Measurements from ENCODE around the gene NKAIN4. TPM values are rescaled to one million over a fixed set of nuclear protein-coding genes. Genes with fewer than 3 reads are reported as not detected.

NKAIN4 gene
- total RNA-seq = not detected

GRCh38 chr20:63254232-63254605 lies at the start of gene NKAIN4:
Gene NKAIN4 (minus strand): TSS chr20:63254463. CDS start chr20:63254450, 13 bp downstream.
- Histone ChIP-seq H3K27ac (no peak within 1 kb of the TSS), H3K4me3 (peak within 1 kb of the TSS; percentile 39), H3K27me3 (replicated peaks; ENCODE audit: insufficient read depth) (no peaks in the 10 kb centered on the region), H3K36me3 (no peaks in the 10 kb centered on the region), H3K9me3 (no peaks in the 10 kb centered on the region), H3K4me1 (ENCODE audit: control insufficient read depth in 1 of 2, low read depth in 2 of 2) (peaks cover 0 to 10% of the 10 kb centered on the region in 2 donors)
- no peak for TF ChIP-seq CTCF (IDR thresholded peaks at IDR 0.05)
- ATAC-seq (ENCODE audit: insufficient number of reproducible peaks, low FRiP score, low read depth) (no peak), DNase-seq (ENCODE audit: low spot score) (no peak)

GRCh38 chr20:63303095-63303666 lies 48.9 kb upstream of the NKAIN4 start:
- TF ChIP-seq CTCF (IDR thresholded peaks at IDR 0.05) = no peak
- H3K9me3 ChIP-seq = no peaks in the 10 kb centered on the region

DNA sequence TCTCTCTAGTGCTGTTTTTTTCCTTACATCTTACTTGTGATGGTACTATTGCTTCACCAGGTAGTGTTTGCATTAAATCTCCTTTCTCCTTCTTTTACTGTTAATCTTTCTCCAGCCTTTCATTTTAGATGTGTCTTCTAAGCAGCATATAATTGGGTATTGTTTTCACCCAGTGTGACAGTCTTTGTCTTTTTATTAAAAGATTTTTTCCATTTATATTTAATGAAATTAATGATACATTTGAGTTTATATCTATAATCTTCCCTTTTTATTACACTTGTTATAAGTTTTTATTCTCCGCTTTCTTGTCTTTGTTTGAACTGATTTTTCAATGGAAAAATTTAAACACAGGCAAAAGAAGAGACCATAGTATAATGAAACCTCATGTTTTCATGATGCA lies 47.4 kb upstream of the NKAIN4 start:
- Histone ChIP-seq H3K4me1 (ENCODE audit: control insufficient read depth in 1 of 2, low read depth in 2 of 2) (no peaks in the 10 kb centered on the region), H3K4me3 (no peak overlapping the region), H3K36me3 (no peaks in the 10 kb centered on the region), H3K27me3 (replicated peaks; ENCODE audit: insufficient read depth) (no peaks in the 10 kb centered on the region), H3K27ac (no peak overlapping the region), H3K9me3 (no peaks in the 10 kb centered on the region)
- TF ChIP-seq CTCF (IDR thresholded peaks at IDR 0.05) = no peak
- DNase-seq (ENCODE audit: low spot score) (no peak), ATAC-seq (ENCODE audit: insufficient number of reproducible peaks, low FRiP score, low read depth) (no peak)

More at GRCh38 chr20:63303095-63303666, 48.9 kb upstream of the NKAIN4 start:
- no peak overlapping the region for H3K27ac ChIP-seq
- no peak overlapping the region for H3K4me3 ChIP-seq
- H3K36me3 ChIP-seq = no peaks in the 10 kb centered on the region
- DNase-seq (ENCODE audit: low spot score) = no peak
- H3K4me1 ChIP-seq (ENCODE audit: control insufficient read depth in 1 of 2, low read depth in 2 of 2) = no peaks in the 10 kb centered on the region
- no peaks in the 10 kb centered on the region for H3K27me3 ChIP-seq (replicated peaks; ENCODE audit: insufficient read depth)
- ATAC-seq (ENCODE audit: insufficient number of reproducible peaks, low FRiP score, low read depth) = no peak

DNA sequence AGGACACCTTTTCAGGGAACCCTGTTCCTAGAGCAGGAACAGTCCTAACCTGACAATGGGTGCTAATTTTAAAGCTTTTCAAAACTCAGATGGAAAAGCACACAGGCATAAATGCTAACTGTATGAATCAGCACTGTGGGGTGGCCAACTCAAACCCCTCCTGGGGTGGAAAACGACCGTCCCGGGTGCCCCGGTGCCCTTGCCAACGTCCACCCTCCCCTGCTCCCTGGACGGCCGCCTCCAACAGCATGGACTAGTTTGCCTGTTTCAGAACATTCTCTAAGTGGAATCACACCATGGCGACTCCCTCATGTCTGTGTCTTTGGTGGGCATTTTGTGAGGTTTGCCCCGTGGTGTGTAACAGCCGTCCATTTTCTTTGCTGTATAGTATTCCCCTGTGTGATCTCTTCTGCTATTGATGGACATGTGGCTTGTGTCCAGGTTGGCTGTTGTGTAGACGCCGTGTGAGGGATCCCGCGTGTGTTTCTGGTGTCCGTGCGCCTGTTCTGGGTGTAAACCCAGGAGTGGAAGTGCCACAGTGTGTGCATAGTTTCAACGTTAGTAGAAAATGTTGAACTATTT lies 44.6 kb upstream of the NKAIN4 start:
- Histone ChIP-seq H3K4me1 (ENCODE audit: control insufficient read depth in 1 of 2, low read depth in 2 of 2) (no peaks in the 10 kb centered on the region), H3K9me3 (no peaks in the 10 kb centered on the region), H3K27me3 (replicated peaks; ENCODE audit: insufficient read depth) (no peaks in the 10 kb centered on the region), H3K36me3 (no peaks in the 10 kb centered on the region), H3K4me3 (no peak overlapping the region), H3K27ac (no peak overlapping the region)
- TF ChIP-seq CTCF (IDR thresholded peaks at IDR 0.05) = no peak
- ATAC-seq (ENCODE audit: insufficient number of reproducible peaks, low FRiP score, low read depth) (no peak), DNase-seq (ENCODE audit: low spot score) (no peak)

DNA sequence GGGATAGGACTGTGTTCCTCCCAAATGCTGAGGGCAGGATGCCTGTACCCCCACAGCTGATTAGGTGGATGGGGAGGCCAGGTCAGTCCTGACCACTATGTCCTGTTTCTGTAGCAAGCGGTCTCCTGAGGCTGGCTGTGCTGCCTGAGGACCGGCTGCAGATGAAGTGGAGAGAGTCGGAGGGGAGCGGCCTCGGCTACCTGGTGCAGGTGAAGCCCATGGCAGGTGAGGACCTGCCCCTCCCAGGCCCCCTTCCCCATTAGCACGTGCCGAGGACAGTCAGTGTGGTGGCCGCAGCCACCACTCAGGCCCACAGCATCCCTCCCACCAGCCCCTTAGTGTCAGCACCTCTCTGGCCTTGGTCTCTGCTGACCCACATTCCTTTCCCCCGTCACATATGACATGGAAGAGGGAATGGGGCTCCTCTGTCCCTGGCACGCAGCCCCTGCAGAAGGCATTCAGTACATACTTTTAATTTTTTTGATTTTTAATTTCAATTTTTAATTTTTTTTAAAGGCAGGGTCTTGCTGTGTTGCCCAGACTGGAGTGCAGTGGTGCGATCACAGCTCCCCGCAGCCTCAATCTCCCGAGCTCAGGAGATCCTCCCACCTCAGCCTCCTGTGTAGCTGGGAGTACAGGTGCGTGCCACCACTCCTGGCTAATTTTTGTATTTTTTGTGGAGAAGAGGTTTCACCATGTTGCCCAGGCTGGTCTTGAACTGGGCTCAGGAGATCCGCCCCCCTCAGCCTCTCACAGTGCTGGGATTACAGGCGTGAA lies 43.7 kb upstream of the NKAIN4 start:
- no peak for TF ChIP-seq CTCF (IDR thresholded peaks at IDR 0.05)
- Histone ChIP-seq H3K27me3 (replicated peaks; ENCODE audit: insufficient read depth) (no peaks in the 10 kb centered on the region), H3K9me3 (no peaks in the 10 kb centered on the region), H3K27ac (no peak overlapping the region), H3K4me3 (no peak overlapping the region), H3K4me1 (ENCODE audit: control insufficient read depth in 1 of 2, low read depth in 2 of 2) (no peaks in the 10 kb centered on the region), H3K36me3 (no peaks in the 10 kb centered on the region)
- DNase-seq (ENCODE audit: low spot score) (no peak), ATAC-seq (ENCODE audit: insufficient number of reproducible peaks, low FRiP score, low read depth) (no peak)
